HepG2 (cell line): ENCODE results near the gene GPBAR1. TPM values are rescaled to one million over a fixed set of nuclear protein-coding genes. Genes with fewer than 3 reads are reported as not detected.

Source experiments
- KMT2A ChIP-seq: sonication (generic); formaldehyde crosslinking; IDR thresholded peaks from 2 replicates; pipeline ENCODE4 v1.4.0; 2020; ENCODE audit warnings: missing genetic modification reagents
- MATR3 ChIP-seq: sonication (generic); formaldehyde crosslinking; IDR thresholded peaks from 2 replicates; pipeline ENCODE4 v1.4.0; 2020; ENCODE audit warnings: missing genetic modification reagents
- WIZ ChIP-seq: sonication (generic); formaldehyde crosslinking; IDR thresholded peaks from 2 replicates; pipeline ENCODE4 v1.5.1; 2020; ENCODE audit warnings: mild to moderate bottlenecking, missing genetic modification reagents
- ZNF552 ChIP-seq: sonication (generic); formaldehyde crosslinking; IDR thresholded peaks from 2 replicates; pipeline ENCODE4 v1.9.0; 2022; ENCODE audit warnings: missing genetic modification reagents, mild to moderate bottlenecking, borderline replicate concordance
- polyA plus RNA-seq, 8 experiments: library from polyadenylated mRNA; depleted of rRNA in 3 of 8; stranded (reverse) in 7 of 8; unstranded in 1 of 8; fragments of >200 nt; fragmentation: Illumina TruSeq in 4 of 8; extraction: Trizol in 4 of 8; gene quantifications; 2 replicates each; pipeline versions ENCODE4 v1.2.1 to v1.2.3, GENCODE V29; 2011 to 2016; ENCODE audit warnings: low read depth in 4 of 8, missing spikeins in 1 of 8, mixed read lengths in 1 of 8; ENCODE audit not compliant: insufficient read depth in 1 of 8
- total RNA-seq, 5 experiments: library from RNA; depleted of rRNA; stranded (reverse); fragments of >200 nt; fragmentation: Illumina TruSeq; extraction: Trizol; gene quantifications; 2 replicates each; pipeline ENCODE4 v1.2.3, GENCODE V29; 2016; ENCODE audit warnings: low read depth in 1 of 5
- TF ChIP-seq, protein P1 (sequence below): sonication (generic); formaldehyde crosslinking; IDR thresholded peaks from 2 replicates; pipeline ENCODE4 v1.5.1; 2020; ENCODE audit warnings: mild to moderate bottlenecking, missing genetic modification reagents, borderline replicate concordance
- TF ChIP-seq, protein P2 (sequence below): sonication (generic); formaldehyde crosslinking; IDR thresholded peaks from 2 replicates; pipeline ENCODE4 v1.4.0; 2020; ENCODE audit warnings: missing genetic modification reagents, borderline replicate concordance

GPBAR1 gene
- total and polyA plus RNA-seq, 2 of the 13 experiments (the other 11 are each of a cell fraction or from before 2014, with no cell fraction given), result 0.05 to 0.09 TPM

DNA sequence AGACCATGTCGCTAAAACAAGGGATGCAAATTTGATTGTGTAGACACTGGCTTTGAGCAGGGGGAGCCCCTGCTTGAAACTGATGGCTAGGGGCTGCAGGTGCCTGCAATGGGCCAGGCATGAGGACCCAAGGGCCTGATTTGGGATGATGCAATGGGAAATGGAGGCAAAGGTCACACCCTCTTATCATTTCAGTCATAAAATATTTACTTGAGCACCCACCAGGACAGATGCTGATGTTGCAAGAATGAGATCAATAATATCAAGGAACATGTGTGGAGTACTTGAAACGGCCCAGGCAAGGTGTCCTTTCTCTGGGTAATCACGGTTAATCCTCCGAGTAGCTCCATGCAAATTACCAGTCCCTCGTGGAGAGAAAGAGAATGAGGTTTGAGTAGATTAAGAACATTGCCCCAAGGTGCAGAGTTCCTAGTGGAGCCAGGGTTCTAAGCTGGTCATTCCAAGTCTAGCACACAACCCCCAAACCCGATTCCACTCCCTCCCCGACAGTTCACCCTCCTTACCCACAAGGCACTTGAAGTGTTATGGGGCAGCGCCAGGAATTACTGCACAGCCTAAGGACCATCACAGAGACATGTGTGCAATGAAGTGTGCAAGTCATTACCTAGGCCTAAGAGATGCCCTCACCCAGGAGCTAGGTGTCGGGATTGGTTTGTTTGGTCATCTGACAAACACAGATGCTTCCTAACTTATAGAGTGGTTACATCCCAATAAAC lies 45.5 kb downstream of the GPBAR1 start (continued):
- TF ChIP-seq, protein P1, sequence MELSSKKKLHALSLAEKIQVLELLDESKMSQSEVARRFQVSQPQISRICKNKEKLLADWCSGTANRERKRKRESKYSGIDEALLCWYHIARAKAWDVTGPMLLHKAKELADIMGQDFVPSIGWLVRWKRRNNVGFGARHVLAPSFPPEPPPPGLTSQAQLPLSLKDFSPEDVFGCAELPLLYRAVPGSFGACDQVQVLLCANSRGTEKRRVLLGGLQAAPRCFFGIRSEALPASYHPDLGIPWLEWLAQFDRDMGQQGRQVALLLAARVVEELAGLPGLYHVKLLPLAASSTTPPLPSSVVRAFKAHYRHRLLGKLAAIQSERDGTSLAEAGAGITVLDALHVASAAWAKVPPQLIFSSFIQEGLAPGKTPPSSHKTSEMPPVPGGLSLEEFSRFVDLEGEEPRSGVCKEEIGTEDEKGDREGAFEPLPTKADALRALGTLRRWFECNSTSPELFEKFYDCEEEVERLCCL (CRISPR knock-in tag), result 0 out of 2 replicates have a peak, but pooled peaks have one; percentile 30
- no peak for TF ChIP-seq KMT2A (CRISPR knock-in tag)
- TF ChIP-seq, protein P2, sequence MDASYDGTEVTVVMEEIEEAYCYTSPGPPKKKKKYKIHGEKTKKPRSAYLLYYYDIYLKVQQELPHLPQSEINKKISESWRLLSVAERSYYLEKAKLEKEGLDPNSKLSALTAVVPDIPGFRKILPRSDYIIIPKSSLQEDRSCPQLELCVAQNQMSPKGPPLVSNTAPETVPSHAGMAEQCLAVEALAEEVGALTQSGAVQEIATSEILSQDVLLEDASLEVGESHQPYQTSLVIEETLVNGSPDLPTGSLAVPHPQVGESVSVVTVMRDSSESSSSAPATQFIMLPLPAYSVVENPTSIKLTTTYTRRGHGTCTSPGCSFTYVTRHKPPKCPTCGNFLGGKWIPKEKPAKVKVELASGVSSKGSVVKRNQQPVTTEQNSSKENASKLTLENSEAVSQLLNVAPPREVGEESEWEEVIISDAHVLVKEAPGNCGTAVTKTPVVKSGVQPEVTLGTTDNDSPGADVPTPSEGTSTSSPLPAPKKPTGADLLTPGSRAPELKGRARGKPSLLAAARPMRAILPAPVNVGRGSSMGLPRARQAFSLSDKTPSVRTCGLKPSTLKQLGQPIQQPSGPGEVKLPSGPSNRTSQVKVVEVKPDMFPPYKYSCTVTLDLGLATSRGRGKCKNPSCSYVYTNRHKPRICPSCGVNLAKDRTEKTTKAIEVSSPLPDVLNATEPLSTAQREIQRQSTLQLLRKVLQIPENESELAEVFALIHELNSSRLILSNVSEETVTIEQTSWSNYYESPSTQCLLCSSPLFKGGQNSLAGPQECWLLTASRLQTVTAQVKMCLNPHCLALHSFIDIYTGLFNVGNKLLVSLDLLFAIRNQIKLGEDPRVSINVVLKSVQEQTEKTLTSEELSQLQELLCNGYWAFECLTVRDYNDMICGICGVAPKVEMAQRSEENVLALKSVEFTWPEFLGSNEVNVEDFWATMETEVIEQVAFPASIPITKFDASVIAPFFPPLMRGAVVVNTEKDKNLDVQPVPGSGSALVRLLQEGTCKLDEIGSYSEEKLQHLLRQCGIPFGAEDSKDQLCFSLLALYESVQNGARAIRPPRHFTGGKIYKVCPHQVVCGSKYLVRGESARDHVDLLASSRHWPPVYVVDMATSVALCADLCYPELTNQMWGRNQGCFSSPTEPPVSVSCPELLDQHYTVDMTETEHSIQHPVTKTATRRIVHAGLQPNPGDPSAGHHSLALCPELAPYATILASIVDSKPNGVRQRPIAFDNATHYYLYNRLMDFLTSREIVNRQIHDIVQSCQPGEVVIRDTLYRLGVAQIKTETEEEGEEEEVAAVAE (CRISPR knock-in tag), result no peak
- TF ChIP-seq WIZ (CRISPR knock-in tag), result no peak
- TF ChIP-seq ZNF552 (CRISPR knock-in tag), result no peak
- no peak for TF ChIP-seq MATR3 (CRISPR knock-in tag)
- TF ChIP-seq, all 625 proteins: peak for 26
